Lower leg skin (tissue), 4 donors: ENCODE measurements around the gene CLCN6. TPM values are rescaled to one million over a fixed set of nuclear protein-coding genes. Genes with fewer than 3 reads are reported as not detected.

Experiments used
- DNase-seq, 2 donors: peaks; one replicate each; pipeline ENCODE4 v3.0.0-alpha.2; 2019; ENCODE audit warnings: low spot score in 2 of 2
- H3K4me3 ChIP-seq: fragments of 200-600 bp; sonication (generic); 2 replicates; pipeline ENCODE4 v1.5.1; 2017; ENCODE audit warnings: mild to moderate bottlenecking, low read depth; ENCODE audit not compliant: poor library complexity, severe bottlenecking
- CTCF ChIP-seq, 3 donors: fragments of 450-650 bp; IDR thresholded peaks; one replicate each; pipeline ENCODE4 v1.5.1; 2016; ENCODE audit warnings: antibody characterized with exemption in 3 of 3, mild to moderate bottlenecking in 3 of 3, moderate library complexity in 2 of 3
- POLR2A ChIP-seq, 2 donors: fragments of 450-650 bp; IDR thresholded peaks; one replicate each; pipeline ENCODE4 v1.6.1; 2016 to 2017; ENCODE audit warnings: antibody characterized with exemption in 2 of 2, mild to moderate bottlenecking in 1 of 2, moderate library complexity in 1 of 2
- WGBS, 2 donors: methylation state at CpG; one replicate each; pipeline ENCODE4 v1.1.5; 2018; 5-methylcytosine and 5-hydroxymethylcytosine counted together
- intact Hi-C: fragments of 100-400 bp; cut with DNase I; formaldehyde crosslinking; loops from one replicate; pipeline ENCODE4 v1.15.0; 2023; ENCODE audit warnings: low total_unique reads
- total RNA-seq, 4 donors: library from RNA; depleted of rRNA; stranded (reverse); fragments of >200 nt; gene quantifications; one replicate each; pipeline ENCODE4 v1.1.0, GENCODE V29; 2016

The CLCN6 gene
- total RNA-seq, 4 donors from 2014 or later: 7.0 to 12.4 (median 10.9) TPM

GRCh38 chr1:11874624-11875023 is 68.6 kb downstream of the CLCN6 start:
- TF ChIP-seq CTCF (IDR thresholded peaks at IDR 0.05) (no peak), POLR2A (IDR thresholded peaks at IDR 0.05) (no peak)
- DNase-seq: no peak
- intact Hi-C loops: no loop called here
- H3K4me3 ChIP-seq: no peak overlapping the region
- WGBS, 2 donors: 45 to 62% methylated on average over 6 of the region's 6 CpGs

DNA sequence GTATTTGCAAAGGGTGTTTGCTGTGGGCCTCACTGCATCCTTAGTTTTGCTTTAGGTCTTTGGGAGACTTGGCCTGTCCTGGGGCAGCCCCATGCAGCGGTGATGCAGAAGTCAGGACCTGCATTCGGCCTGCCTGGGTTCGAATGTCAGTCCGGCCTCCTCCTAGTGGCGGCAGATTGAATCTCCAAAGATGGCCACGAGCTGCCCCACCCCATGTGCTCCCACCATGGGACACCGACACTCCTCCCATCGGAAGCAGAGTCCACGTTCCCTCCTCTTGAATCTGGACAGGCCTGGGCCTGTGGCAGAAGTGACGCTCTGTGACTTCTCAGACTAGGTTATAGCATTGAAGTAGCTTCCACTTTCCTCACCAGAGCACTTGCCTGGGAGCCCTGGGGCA is 69.1 kb downstream of the CLCN6 start:
- no peak for TF ChIP-seq CTCF (IDR thresholded peaks at IDR 0.05)
- no peak for TF ChIP-seq POLR2A (IDR thresholded peaks at IDR 0.05)
- intact Hi-C loops: no loop called here
- no peak overlapping the region for H3K4me3 ChIP-seq
- WGBS, 2 donors: 79 to 86% methylated on average over 8 to 10 of the region's 10 CpGs
- DNase-seq: no peak

DNA sequence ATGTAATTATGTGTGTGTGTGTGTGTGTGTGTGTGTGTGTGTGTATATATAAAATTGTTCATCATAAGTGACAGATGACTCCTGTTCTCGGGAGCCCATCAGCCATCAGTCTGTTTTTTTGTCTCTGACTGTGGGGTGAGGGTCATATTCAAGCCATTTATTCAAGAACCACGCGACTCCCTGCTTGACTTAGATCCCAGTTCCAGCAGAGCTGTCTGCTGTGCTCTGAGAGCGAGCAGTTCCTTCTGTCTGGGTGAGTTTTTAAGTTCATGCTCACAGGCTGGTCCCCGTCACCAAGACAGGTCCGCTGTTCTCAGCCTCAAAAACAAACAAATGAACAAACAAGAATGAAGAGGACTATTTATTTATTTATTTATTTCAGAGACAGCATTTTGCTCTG is 71.1 kb downstream of the CLCN6 start:
- TF ChIP-seq POLR2A (IDR thresholded peaks at IDR 0.05) (no peak), CTCF (IDR thresholded peaks at IDR 0.05) (no peak)
- 68 to 87% methylated on average over 6 of the region's 6 CpGs for WGBS, 2 donors
- intact Hi-C loops: no loop called here
- DNase-seq: no peak
- no peak overlapping the region for H3K4me3 ChIP-seq

DNA sequence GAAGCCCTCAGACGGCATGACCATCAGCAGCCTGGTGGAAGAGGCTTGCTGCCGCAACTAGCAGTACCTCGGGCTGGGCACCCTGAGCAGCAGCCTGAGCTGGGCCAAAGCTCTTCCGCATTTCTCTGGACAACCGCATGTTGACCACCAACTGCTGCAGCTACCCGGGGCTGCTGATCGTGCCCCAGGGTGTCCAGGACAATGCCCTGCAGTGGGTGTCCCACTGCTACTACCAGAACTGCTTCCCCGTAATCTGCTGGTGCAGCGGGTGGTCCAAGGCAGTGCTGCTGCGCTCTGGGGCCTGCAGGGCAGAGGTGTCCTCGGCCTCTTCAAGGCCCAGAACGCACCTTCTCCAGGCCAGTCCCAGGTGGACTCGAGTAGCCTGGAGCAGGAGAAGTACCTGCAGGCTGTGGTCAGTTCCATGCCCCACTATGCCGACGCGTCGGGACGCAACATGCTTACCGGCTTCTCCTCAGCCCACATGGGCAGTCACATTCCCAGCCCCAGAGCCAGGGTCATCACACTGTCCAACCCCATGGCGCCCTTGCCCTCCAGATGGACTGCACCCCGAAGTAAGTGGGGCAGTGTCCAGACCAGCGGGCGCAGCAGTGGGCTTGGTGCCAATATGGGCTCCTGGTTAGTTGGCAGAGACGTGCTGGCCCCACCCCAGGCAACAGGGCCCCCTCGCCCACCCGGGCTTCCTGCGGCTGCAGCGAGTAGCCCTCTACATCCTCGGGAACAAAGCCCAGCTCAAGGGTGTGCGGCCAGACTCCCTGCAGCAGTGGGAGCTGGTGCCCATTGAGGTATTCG is 72.3 kb downstream of the CLCN6 start:
- no peak for DNase-seq
- TF ChIP-seq POLR2A (IDR thresholded peaks at IDR 0.05) (no peak), CTCF (IDR thresholded peaks at IDR 0.05) (no peak)
- WGBS, 2 donors: 84 to 88% methylated on average over 24 of the region's 31 CpGs
- intact Hi-C loops: no loop called here
- H3K4me3 ChIP-seq: no peak overlapping the region

DNA sequence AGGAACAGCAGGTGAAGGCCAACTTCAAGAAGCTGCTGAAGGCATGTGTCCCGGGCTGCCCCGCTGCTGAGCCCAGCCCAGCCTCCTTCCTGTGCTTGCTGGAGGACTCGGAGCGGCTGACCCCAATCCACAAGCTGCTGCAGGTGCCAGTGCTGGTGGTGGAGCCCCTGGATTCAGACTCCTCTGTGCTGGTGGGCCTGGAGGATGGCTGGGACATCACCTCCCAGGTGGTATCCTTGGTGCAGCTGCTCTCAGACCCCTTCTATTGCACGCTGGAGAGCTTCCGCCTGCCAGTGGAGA is 72.8 kb downstream of the CLCN6 start:
- H3K4me3 ChIP-seq: no peak overlapping the region
- DNase-seq: no peak
- intact Hi-C loops: no loop called here
- TF ChIP-seq CTCF (IDR thresholded peaks at IDR 0.05) (no peak), POLR2A (IDR thresholded peaks at IDR 0.05) (no peak)
- 69 to 92% methylated on average over 6 of the region's 6 CpGs for WGBS, 2 donors
